CD4-positive, alpha-beta T cell treated with Interleukin-15 for 1 hour (primary cell): ENCODE measurements around the gene COG5.

Source experiments
- DNase-seq: peaks from one replicate; pipeline ENCODE4 v3.0.0-alpha.2; 2020

The COG5 gene

DNA sequence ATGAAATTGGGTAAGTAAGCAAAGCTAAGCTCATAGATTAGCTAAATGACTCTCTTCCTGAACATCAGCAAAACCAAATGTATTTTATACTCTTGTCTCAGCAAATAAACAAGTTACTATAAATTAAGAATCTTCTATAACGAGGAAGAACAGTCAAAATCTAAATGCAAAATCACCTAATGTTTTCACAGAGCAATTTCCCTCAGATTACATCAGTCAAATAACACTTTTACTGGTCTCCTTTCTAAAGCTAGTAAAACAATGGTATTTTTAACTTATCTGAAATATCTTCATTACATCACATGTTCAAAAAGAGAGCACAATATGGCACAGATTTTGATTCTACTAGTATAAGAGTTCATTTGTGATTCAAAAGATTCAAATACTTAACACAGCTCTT is 110.3 kb downstream of the COG5 start:
- no peak for DNase-seq

DNA sequence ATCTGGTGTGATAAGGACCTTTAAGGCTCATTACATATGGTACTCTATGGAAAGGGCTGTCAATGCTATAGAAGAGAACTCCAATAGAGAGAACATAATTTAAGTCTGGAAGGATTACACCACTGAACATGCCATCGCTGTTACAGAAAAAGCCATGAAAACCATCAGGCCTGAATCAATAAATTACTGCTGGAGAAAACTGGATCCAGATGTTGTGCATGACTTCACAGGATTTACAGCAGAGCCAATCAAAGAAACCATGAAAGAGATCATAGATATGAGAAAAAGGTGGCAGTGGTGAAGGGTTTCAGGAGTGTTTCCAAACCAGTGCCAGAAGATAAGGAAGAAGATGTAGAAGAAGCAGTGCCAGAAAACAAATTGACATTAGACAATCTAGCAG is 112.8 kb downstream of the COG5 start:
- no peak for DNase-seq

DNA sequence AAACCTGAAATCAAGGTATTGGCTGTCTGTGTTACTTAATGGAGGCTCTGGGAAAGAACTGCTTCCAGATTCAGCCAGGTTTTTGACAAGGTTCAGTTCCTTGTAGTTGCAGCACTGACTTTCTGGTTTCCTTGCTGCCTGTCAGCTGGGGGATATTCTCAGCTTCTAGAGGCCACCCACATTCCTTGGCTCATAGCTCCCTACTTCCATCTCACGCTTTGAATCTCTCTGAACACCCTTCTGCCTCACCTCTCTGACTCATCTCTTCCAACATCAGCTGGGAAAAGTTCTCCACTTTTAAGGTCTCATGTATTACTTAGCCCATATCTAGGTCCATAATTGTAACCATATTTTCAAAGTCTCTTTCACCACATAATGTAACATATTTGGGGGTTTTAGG is 116.7 kb downstream of the COG5 start:
- no peak for DNase-seq

DNA sequence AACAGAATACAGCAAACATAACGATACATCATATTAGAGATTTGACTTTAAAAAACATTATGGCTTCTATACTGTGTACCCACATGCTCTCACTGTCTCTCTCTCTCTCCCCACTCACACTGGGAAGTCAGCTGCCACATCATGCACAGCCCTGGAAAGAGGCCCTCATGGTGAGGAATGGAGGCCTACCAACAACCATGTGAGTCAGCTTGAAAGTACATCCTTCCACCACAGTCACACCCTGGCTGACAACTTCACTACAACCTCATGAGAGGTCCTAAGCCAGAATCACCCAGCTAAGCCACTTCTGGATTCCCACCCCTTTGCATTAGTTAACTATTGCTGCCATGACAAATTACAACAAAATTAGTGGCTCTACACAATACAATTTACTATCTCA is 117.2 kb downstream of the COG5 start:
- DNase-seq = no peak

DNA sequence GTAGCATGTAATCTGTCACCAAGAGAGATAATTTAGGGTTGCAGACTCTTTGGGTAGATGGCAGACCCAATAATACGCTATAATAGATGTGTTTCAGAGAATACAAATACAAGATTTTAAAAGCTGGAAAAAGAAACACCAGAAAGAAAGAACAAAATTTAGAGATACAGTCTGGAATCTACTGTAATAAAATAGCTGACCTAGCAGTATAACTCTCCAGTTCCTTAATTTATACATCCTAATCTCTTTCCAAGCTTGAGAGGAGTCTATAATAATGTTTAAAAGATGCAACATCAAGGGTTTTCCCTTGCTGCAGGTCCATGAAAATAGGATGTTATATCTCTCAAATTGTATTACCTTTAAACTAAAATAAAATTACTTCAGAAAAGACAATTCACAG is 121.0 kb downstream of the COG5 start:
- no peak for DNase-seq

DNA sequence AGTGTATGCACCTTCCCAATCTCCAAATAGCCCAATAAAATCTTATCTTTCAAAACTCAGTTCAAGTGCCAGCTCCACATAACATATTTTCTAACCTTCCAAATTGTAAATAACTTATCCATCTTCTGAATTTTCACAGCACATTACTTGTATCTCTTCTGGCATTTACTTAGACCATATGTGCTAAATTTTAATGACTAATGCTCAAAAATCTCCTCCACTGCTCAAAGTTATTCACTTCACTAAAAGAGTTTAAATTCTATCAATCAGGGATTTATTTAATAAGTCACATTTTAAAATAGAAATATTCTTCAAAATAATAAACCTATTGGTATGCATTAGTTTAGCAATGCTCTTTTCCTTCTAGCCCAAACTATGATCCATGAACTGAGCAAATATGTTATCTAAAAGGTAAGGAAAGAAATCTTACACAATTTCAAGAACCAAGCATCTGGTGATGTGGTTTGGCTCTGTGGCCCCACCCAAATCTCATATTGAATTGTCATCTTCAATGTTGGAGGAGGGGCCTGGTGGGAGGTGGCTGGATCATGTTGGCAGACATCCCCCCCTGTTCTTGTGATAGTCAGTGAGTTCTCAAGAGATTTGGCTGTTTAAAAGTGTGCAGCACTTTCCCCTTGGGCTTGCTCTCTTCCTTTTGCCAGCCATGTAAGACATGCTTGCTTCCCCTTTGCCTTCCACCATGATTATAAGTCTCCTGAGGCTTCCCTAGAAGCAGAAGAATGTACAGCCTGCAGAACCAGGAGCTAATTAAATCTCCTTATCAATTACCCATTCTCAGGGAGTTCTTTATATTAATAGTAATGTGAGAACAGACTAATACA is 121.9 kb downstream of the COG5 start:
- DNase-seq = no peak

DNA sequence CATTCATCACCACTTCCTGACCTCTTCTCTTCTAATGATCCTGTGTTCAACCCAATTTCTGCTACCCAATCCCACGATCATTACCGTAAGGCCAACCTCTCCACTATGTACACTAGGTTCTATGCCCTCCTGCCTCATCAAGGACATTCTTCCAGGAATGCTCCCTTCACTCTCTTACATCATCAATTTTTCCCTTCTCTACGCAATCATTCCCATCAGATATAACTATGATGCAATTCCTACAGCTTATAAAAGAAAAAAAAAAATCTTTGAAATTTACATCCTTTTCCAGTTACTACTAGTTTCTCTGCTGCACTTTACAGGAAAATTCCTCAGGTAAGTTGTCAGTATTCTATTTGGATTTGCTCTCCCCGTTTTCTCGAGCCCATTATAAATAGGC is 124.7 kb downstream of the COG5 start:
- DNase-seq = no peak

DNA sequence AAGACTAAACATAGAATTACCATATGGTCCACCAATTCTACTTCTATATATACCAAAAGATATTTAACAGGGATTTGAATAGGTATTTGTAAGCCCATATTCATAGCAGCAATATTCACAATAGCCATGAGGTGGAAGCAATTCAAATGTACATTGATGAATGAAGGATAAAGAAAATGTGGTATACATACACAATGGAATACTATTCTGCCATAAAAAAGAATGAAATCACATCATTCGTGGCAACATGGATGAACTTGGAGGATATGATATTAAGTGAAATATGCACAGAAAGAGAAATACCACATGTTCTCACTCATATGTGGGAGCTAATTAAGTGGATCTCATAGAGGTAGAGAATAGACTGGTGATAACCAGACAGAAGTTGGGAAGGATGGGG is 128.0 kb downstream of the COG5 start:
- no peak for DNase-seq

DNA sequence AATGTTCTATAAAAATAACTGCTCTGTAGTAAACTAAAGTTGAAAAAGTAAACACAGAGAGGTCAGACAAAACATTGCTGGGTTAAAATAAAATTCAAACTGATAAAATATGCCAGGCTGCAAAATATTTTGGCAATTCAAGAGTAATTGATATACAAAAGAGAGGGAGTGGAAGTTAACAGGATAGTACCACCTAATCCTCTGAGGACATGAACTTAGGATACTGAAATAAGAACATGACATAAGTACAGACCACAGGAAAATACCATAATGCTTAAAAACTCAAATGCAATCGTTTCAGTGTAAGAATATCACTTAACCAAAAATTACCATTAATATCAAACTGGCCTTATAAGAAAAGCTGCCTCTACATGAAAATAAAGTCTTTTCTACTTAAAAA is 131.5 kb downstream of the COG5 start:
- no peak for DNase-seq

DNA sequence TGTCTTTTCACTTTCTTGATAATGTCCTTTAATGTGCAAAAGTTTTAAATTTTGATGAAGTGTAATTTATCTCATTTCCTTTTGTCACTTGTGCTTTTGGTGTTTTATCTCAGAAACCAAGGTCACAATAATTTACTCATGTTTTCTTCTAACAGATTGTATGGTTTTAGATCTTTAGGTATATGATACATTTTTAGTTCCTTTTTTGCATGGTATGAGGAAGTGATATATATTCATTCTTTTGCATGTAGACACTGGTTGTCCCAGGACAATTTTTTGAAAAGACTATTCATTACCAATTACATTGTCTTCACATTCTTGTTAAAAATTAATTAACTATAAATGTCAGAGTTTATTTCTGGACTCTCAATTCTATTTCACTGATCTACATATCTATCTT is 133.7 kb downstream of the COG5 start:
- DNase-seq = no peak

DNA sequence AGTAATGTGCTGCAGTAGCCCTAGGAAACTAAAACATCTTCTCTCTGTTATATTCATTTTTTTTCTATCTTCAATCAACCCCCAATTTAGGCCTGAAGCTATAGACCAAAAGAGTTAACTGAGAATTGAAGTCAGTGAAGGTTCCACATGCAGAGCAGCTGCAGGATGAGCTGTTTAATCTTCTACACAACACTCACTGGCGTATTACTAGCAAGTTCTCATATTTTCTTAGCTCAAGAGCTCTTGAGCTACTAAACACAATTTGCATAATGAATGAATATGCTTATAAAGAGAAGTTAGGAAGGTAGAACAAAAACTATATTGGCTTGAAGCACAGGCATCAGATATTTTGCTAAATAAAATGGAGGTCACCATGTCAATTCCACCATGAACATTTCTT is 135.1 kb downstream of the COG5 start:
- no peak for DNase-seq

DNA sequence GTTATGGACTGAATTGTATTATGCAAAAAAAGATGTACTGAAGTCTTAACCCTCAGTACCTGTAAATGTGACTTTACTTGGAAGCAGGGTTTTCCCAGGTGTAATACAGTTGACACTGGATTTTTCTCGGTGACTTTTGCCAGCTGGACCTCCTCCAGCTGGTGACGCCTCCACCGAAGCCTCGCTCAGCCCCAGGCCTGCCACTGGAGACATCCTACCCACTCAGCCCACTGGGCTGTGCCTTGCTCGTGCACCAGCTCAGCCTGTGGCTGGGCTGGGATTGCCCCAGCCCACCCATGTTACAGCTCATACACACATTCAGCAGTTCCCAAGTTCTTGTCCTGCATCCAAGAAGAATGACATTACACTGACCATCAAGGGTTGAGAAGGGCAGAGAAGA is 136.3 kb downstream of the COG5 start:
- no peak for DNase-seq

DNA sequence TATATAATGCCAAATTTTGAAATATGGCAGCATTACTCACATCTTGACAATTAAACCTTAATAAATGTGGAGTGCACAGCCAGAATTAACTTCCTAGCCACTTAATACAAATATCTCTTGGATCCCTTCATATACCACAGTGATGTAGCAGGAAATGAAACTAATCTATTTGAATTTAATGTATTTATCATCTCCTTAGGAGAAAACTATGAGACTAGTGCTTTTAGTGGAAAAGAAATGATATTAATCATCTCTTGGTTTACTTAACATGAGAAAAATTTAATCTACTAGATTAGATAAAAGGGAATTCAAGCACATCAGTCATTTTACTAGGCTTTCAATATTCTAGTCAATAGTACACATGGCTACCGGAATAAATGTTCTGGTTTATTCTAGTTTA is 149.5 kb downstream of the COG5 start:
- DNase-seq = no peak

DNA sequence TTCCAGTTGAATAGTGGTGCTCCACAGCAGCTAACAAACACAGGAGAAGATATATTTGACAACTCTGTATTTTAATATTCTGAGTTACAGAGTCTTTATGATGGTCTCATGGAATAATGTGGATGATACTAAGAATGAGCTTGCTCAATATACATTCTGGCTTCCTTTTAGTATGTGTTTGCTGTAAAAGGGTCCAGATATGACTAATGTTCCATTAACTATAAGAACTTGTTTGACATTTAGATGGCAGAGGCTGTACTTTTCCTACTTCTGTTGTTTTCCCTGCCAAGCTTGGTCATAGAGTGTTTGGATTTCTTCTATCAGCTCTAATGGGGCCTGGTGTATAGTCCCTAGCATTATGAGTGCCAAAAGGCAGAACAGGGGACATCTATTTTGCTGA is 155.4 kb downstream of the COG5 start:
- DNase-seq = no peak

DNA sequence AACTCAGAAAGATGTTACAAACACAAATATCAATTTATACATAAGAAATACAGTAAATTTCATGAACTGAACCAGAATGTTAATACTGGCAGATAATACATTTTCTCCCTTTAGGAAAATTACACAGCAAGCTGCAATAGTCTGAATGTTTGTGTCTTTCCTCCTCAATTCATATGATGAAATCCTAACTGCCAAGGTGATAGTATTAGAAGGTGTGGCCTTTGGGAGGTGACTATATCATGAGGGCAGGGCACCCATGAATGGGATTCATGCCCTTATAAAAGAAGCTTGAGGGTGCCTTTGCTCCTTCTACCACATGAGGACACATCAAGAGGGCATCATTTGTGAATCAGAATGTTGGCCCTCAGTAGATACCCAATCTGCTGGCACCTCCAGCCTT is 158.2 kb downstream of the COG5 start:
- no peak for DNase-seq

DNA sequence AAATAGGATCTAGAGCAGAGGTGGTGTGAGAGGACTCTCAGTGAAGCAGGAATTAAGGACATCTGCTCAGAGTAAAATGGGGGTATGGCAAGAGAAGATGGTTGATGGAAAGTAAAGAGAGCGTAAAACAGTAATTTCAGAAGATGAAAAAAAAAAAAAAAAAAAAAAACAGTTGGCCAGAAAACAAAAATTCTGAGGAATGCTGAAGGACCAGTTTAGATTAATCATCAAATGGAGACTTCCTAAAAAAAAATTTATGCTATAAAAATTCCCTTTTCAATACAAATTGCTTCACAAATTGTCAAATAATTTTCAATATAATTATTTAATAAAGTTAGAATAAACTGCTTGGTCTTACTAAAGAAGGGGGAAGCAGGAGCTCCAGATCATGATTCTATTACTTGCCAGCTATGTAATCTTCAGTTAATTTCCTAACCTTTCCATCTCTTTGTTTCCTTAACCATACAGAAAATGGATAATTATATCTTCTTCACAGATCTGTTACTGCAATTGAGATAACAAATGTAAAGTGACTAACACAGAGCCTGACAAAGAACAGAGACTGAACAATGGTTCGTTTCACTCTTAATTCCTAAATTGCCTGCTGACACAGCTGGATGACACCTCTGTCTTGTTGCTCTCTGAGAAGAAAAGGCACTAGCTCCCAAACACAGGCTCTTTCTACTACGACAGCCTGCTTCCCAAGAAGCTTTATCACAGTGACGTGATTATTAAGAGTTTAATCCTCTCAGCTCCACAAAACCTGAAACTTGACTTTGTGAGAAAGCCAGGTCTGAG is 158.8 kb downstream of the COG5 start:
- DNase-seq = no peak

DNA sequence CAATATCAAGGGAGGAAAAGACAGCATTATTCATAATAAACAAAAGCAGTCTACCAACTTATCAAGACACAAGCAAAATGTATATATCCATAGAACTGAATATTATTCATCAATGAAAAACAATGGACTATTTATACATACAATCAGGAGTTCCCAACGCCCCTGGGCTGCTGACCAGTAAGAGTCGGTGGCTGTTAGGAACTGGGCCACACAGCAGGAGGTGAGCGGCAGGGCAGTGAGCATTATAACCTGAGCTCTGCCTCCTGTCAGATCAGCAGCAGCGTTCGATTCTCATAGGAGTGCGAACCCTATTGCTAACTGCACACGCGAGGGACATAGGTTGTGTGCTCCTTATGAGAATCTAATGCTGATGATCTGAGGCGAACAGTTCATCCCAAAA is 165.6 kb downstream of the COG5 start:
- DNase-seq = no peak

DNA sequence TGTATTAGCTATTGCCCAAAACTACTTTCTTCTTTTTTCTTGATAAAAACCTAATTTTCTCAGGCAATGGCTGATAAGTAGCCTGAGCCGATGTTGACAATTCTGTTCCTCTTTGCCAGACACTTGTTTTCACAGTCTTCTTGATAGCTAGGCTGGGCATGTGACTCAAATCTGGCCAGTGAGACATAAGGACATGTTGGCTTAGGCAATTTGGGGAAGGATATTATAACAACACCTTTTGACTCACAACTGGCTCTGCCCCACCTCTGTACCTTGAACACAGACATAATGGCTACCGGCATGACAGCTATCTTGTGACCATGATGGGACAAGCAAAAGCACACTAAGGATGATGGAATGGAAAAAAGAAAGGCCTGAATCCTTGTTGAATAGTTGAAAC is 166.7 kb downstream of the COG5 start:
- DNase-seq = no peak

DNA sequence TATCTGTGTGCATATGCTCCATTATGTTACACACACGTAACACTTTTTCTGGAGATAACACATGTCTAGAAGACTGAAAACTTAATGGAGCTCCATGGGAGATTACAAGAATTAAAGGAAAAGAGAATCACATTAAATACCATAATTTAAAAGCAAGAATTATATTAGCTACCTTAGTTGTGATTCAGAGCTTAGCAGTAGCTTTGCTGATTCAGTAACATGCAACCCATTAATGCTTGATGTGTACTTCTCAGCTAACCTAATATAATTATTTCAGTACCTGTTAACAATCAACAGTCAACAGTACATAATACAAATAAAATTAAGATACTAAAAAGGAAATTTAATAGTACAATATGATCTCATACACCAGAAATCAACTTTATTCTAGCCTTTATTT is 167.6 kb downstream of the COG5 start:
- no peak for DNase-seq

DNA sequence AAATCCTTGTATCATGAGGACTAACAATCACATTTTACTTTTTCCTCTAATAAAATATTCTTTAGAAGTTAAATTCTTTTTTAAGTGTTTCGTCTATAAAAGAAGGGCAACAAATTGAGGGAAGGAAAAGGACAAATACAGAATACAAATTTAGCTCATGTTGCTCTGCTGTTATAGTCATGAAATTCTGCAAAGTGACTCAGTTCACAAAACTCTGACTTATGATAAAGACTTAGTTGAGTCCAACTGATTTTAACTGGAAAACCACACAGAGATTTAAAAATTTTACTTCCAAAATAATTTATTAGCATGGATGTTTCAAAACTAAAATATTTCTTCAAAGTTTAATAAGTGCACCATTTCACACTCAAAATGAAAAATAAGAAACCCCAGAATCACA is 168.9 kb downstream of the COG5 start:
- DNase-seq = no peak

DNA sequence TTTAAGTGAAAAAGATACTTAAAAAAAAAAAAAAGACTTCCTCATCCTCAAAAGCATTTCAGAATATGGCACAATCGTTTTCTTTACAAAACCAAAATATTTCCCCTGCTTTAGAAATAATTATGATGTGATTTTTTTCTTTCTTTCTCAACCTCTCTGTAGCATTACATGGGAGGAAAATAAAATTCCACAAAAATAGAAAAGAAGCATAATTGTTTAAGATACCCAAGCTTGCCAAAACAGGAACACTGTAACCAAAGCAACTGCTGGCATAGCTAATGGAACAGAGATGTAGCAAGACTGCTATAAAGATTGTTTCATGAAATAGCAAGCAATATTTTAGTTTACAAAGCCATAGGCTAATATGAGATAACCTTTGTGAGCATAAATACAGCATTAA is 169.4 kb downstream of the COG5 start:
- no peak for DNase-seq

DNA sequence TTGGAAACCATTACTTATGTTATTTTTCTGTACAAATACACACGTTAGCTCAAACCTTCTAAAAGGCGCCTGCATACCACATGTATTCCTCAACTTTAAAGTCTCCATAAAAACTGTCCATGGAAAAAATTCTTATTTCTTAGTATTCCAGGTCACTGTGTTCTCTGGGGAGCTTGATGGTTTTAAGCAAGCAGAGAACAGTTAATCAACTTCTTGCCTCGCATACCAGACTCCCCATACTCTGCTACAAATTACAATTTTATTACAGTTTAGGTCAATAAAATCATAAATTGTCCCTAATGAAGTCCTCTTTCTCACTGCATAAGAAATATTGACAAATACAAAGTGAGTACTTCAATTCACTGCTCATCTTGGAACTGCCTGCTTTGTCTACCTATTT is 170.9 kb downstream of the COG5 start:
- DNase-seq = no peak

DNA sequence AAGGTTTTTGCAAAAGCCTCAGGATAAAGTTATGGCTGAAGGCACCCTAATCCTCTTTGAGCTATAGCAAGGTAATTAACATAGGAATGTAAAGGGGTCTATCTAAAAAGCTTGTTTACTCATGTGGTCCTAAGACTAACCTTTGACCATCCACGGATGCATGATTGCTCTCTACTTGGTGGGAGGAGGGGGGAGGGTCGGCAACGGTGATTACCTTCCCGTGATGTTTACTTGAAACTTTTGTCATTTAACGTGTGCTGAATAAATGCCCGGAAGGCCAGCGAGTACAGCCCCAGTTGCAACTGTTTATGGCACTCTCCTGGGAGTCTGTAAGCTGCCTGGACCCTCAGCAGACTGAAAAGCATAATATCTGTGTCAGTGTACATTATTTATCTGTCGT is 172.8 kb downstream of the COG5 start:
- no peak for DNase-seq

DNA sequence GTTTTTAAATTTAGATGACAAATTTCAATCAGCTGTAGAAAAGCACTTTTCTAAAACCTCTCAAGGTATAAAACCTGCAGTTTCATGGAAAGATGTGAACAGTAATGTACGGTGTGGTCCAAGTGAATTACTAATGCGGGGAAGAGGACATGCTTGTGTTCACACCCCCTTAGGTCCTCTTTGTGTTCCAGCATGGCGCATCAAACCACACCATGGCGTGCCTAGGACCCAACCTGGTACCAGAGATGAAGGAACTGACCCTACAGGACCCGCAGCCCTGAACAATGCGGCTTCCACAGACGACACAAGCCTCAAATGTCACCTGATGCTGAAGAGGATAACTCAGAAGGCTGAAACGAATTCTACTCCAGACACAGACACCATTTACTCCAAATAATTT is 175.1 kb downstream of the COG5 start:
- DNase-seq = no peak
